AG04450 (cell line): Measurements from ENCODE around the gene DCLK2. TPM values are rescaled to one million over a fixed set of nuclear protein-coding genes. Genes with fewer than 3 reads are reported as not detected.
"Not testable (repeated sequence)": the region's sequence is repeated elsewhere in the genome, so short reads cannot be mapped to it uniquely, and the experiment has no call there.

Experiments
- CTCF ChIA-PET: fragments of 300-600, 350-600 bp; formaldehyde crosslinking; extraction: SDS; loops from one replicate; lab custom pipeline; 2022; ENCODE audit warnings: antibody characterized with exemption, inconsistent platforms; lab: Charles Lee
- POLR2A ChIA-PET: fragments of 350-600 bp; formaldehyde crosslinking; extraction: SDS; loops from one replicate; lab custom pipeline; 2021; ENCODE audit warnings: antibody characterized with exemption, inconsistent platforms; lab: Yijun Ruan, JAX
- DNase-seq: peaks from one replicate; pipeline ENCODE4 v3.0.0-alpha.2; 2011; ENCODE audit warnings: low read depth, low spot score
- H3K27ac ChIP-seq: one replicate; pipeline ENCODE4 v1.5.1; 2012; ENCODE audit warnings: low read depth, low read length, control low read depth
- H3K27me3 ChIP-seq: one replicate; pipeline ENCODE4 v1.6.0; 2012; ENCODE audit warnings: low read length; ENCODE audit not compliant: control insufficient read depth, insufficient read depth
- H3K4me3 ChIP-seq: 2 replicates; pipeline ENCODE4 v1.5.1; 2011; ENCODE audit warnings: mild to moderate bottlenecking, low read depth, low read length, control low read depth
- H3K9me3 ChIP-seq: 2 replicates; pipeline ENCODE4 v1.5.1; 2012; ENCODE audit warnings: low read length; ENCODE audit not compliant: control insufficient read depth, insufficient read depth
- CTCF ChIP-seq: IDR thresholded peaks from 2 replicates; pipeline ENCODE4 v1.5.1; 2011; ENCODE audit warnings: low read depth, low read length, control low read depth, inconsistent platforms
- polyA plus RNA-seq: library from polyadenylated mRNA; depleted of rRNA; stranded (reverse); fragments of >200 nt; gene quantifications from 2 replicates; pipeline ENCODE4 v1.2.3, GENCODE V29; 2011

Gene DCLK2
- polyA plus RNA-seq, 1 experiment = 7.3 TPM

DNA sequence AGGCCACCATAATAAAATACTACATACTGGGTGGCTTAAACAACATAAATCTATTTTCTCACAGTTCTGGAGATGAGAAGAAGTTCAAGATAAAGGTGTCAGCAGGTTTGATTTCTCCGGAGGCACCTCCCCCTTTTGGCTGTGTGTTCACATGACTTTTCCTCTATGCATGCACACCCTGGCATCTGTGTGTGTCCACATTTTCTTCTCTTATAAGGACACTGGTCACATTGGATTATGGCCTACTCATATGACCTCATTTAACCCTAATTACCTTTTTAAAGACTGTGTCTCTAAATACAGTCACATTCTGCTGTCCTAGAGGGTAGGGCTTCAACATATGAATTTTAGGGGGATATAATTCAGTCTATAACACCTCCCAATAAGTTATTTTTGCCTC lies 79.8 kb downstream of the DCLK2 start:
- ChIA-PET POLR2A (no interaction called here), CTCF (no interaction called here)
- H3K27ac ChIP-seq = no peak overlapping the region
- no peaks in the 10 kb centered on the region for H3K27me3 ChIP-seq
- TF ChIP-seq CTCF = no peak
- H3K9me3 ChIP-seq = no peaks in the 10 kb centered on the region
- no peak for DNase-seq
- no peak overlapping the region for H3K4me3 ChIP-seq

DNA sequence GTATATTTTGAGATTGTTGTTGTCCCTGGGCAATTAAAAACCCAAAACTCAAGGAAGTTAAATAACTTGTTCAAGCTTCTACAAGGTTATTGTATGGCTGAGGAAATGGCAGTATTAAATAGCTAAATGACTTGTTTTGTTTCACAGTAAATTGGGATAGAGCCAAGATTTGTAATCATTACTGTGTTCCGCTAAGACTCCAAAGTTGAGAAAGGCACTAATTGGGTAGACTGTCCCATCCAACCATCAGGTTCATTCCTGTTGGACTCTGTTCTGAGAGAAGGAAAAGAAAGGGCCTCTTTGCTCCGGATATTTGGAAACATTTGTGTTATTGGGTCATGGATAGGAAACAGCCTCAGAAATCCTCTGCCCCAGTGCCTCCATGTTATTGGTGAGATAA lies 82.2 kb downstream of the DCLK2 start:
- Histone ChIP-seq H3K27ac (no peak overlapping the region), H3K4me3 (no peak overlapping the region), H3K9me3 (no peaks in the 10 kb centered on the region), H3K27me3 (no peaks in the 10 kb centered on the region)
- ChIA-PET CTCF (interaction anchor here (1.4 kb wide), 1 partner anchor 82 kb away, joined by 3 read pairs; no protein-coding TSS in a partner anchor), POLR2A (no interaction called here)
- TF ChIP-seq CTCF = no peak
- DNase-seq = no peak

GRCh38 chr4:150161109-150161508 lies 82.9 kb downstream of the DCLK2 start:
- POLR2A ChIA-PET = no interaction called here
- Histone ChIP-seq H3K4me3 (no peak overlapping the region), H3K27me3 (no peaks in the 10 kb centered on the region), H3K9me3 (no peaks in the 10 kb centered on the region), H3K27ac (no peak overlapping the region)
- no peak for TF ChIP-seq CTCF
- no peak for DNase-seq
- CTCF ChIA-PET = no interaction called here

DNA sequence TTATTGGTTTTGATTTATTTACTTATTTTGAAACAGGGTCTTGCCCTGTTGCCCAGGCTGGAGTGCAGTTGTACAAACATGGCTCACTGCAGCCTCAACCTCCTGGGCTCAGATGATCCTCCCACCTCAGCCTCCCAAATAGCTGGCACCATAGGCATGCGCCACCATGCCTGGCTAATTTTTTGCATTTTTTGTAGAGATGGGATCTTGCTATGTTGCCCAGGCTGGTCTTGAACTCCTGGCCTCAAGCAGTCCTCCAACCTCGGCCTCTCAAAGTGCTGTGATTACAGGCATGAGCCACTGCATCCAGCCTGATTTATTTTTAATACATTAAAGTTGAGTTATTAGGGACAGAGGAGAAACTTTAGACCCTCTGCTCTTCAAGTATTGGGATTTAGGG lies 83.8 kb downstream of the DCLK2 start:
- CTCF ChIA-PET = interaction anchor here (1.0 kb wide), 1 partner anchor 47 kb away, joined by 3 read pairs; no protein-coding TSS in a partner anchor

DNA sequence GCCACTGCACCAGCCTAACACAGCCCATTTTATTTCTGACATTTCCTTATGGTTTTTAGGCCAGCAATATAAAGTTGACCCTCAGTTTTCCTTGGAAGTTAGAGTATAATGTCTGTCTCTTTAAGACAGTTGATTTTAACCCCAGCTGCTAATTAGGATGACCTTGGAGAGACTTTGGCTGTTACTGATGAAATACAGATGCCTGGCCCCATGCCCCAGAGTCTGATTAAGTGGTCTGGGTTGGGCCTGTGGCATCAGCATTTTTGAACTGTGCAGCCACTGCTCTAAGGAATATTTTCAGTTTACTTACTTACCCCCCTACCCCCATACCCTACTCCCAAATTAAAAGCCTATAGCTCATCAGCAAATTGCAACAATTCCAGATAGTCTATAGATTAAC lies 85.8 kb downstream of the DCLK2 start:
- Histone ChIP-seq H3K9me3 (no peaks in the 10 kb centered on the region), H3K4me3 (no peak overlapping the region), H3K27ac (no peak overlapping the region), H3K27me3 (no peaks in the 10 kb centered on the region)
- ChIA-PET POLR2A (no interaction called here), CTCF (no interaction called here)
- TF ChIP-seq CTCF = no peak
- no peak for DNase-seq

More for the DNA sequence above, 83.8 kb downstream of the DCLK2 start:
- H3K27ac ChIP-seq, H3K4me3 ChIP-seq, H3K9me3 ChIP-seq, POLR2A ChIA-PET, H3K27me3 ChIP-seq, DNase-seq: not testable (repeated sequence)
